H1 (cell line): ENCODE results near the gene MYO9B. TPM values are rescaled to one million over a fixed set of nuclear protein-coding genes. Genes with fewer than 3 reads are reported as not detected.
A peak's percentile ranks its signal among the peaks of the same experiment; 100 is the strongest.

ENCODE experiments used
- CTCF ChIA-PET: fragments of 300-600 bp; sonication (Branson Sonifier 250); formaldehyde crosslinking; loops from one replicate; lab custom pipeline; 2021; ENCODE audit not compliant: partially characterized antibody; lab: Charles Lee
- POLR2A ChIA-PET: fragments of 300-600 bp; sonication (Branson Sonifier 250); formaldehyde crosslinking; loops from one replicate; lab custom pipeline; 2021; ENCODE audit warnings: inconsistent platforms; ENCODE audit not compliant: partially characterized antibody; lab: Charles Lee
- DNase-seq, 2 experiments: peaks; one replicate each; pipeline versions ENCODE4 v3.0.0 to v3.0.0-alpha.2; 2010 to 2022; ENCODE audit warnings: low spot score in 2 of 2, low read depth in 1 of 2, mixed read lengths in 1 of 2
- FAIRE-seq: peaks from 2 replicates; lab custom pipeline; 2011; peaks lifted over from hg19 to GRCh38; lab: Jason Lieb, UNC
- H2AFZ ChIP-seq: 2 replicates; pipeline ENCODE4 v1.8.1; 2012; ENCODE audit warnings: low read length, inconsistent platforms
- H2AK5ac ChIP-seq: 2 replicates; pipeline ENCODE4 v1.6.1; 2013; ENCODE audit warnings: low read depth, low read length
- H2BK120ac ChIP-seq: replicated peaks from 2 replicates; pipeline ENCODE3; 2013; ENCODE audit warnings: low read depth, low read length, inconsistent platforms
- H2BK12ac ChIP-seq: 2 replicates; pipeline ENCODE4 v1.6.1; 2013; ENCODE audit warnings: low read depth, low read length
- H2BK15ac ChIP-seq: 2 replicates; pipeline ENCODE4 v1.6.1; 2013; ENCODE audit warnings: low read length
- H2BK20ac ChIP-seq: 2 replicates; pipeline ENCODE4 v1.6.1; 2013; ENCODE audit warnings: low read length
- H2BK5ac ChIP-seq: 2 replicates; pipeline ENCODE4 v1.6.1; 2013; ENCODE audit warnings: low read depth, low read length
- H3K14ac ChIP-seq: 2 replicates; pipeline ENCODE4 v1.6.1; 2013; ENCODE audit warnings: inconsistent platforms; ENCODE audit not compliant: insufficient read length
- H3K18ac ChIP-seq: 2 replicates; pipeline ENCODE4 v1.6.1; 2013; ENCODE audit warnings: low read length; ENCODE audit errors: extremely low read depth
- H3K23ac ChIP-seq: 2 replicates; pipeline ENCODE4 v1.6.1; 2013; ENCODE audit warnings: inconsistent platforms; ENCODE audit not compliant: insufficient read length
- H3K23me2 ChIP-seq: 2 replicates; pipeline ENCODE4 v1.6.1; 2013; ENCODE audit warnings: low read depth, low read length
- H3K27ac ChIP-seq: 2 replicates; pipeline ENCODE4 v1.6.1; 2011; ENCODE audit warnings: low read depth, low read length, inconsistent platforms
- H3K27me3 ChIP-seq, 4 experiments: replicated peaks in 1 of 4; 1 replicate in 1 of 4; 2 replicates in 3 of 4; pipeline versions ENCODE4 v1.6.1 to v1.8.1; 2011 to 2013; ENCODE audit warnings: low read length in 3 of 4, mild to moderate bottlenecking in 3 of 4, inconsistent platforms in 2 of 4, mixed read lengths in 2 of 4, moderate library complexity in 1 of 4; ENCODE audit not compliant: control insufficient read depth in 3 of 4, insufficient read depth in 3 of 4; ENCODE audit errors: extremely low read depth in 1 of 4
- H3K36me3 ChIP-seq, 4 experiments: 2 replicates each; pipeline versions ENCODE4 v1.6.1 to v1.8.1; 2011 to 2013; ENCODE audit warnings: mild to moderate bottlenecking in 4 of 4, low read length in 3 of 4, moderate library complexity in 2 of 4, control low read depth in 1 of 4, inconsistent platforms in 1 of 4; ENCODE audit not compliant: insufficient read depth in 4 of 4, control insufficient read depth in 2 of 4
- H3K4ac ChIP-seq: replicated peaks from 2 replicates; pipeline ENCODE3; 2013; ENCODE audit warnings: low read length, low read depth, mixed read lengths, inconsistent platforms; ENCODE audit not compliant: insufficient read length
- H3K4me1 ChIP-seq, 4 experiments: replicated peaks in 1 of 4; 1 replicate in 1 of 4; 2 replicates in 3 of 4; pipeline versions ENCODE4 v1.6.1 to v1.8.1; 2011 to 2013; ENCODE audit warnings: low read length in 3 of 4, inconsistent platforms in 2 of 4, mixed read lengths in 1 of 4; ENCODE audit not compliant: insufficient read depth in 4 of 4, control insufficient read depth in 3 of 4
- H3K4me2 ChIP-seq, 2 experiments: 2 replicates each; pipeline versions ENCODE4 v1.6.1 to v1.8.1; 2011 to 2013; ENCODE audit warnings: low read depth in 2 of 2, low read length in 2 of 2, control low read depth in 1 of 2, inconsistent platforms in 1 of 2, mild to moderate bottlenecking in 1 of 2; ENCODE audit not compliant: insufficient read depth in 1 of 2
- H3K4me3 ChIP-seq, 4 experiments: fragments of 200-600, 300-600 bp in 1 of 4; sonication (generic), shearing (Covaris generic), sonication (Bioruptor Twin) in 1 of 4; 2 replicates each; pipeline versions ENCODE4 v1.5.1 to v1.8.1; 2011 to 2016; ENCODE audit warnings: low read length in 4 of 4, low read depth in 3 of 4, control low read depth in 2 of 4, inconsistent platforms in 2 of 4, mild to moderate bottlenecking in 2 of 4, mixed read lengths in 1 of 4, moderate library complexity in 1 of 4; ENCODE audit not compliant: insufficient read depth in 2 of 4; ENCODE audit errors: extremely low read depth in 1 of 4
- H3K56ac ChIP-seq: replicated peaks from 2 replicates; pipeline ENCODE3; 2013; ENCODE audit warnings: low read depth, mild to moderate bottlenecking, mixed read lengths, low read length, inconsistent platforms; ENCODE audit not compliant: insufficient read length
- H3K79me1 ChIP-seq: 2 replicates; pipeline ENCODE4 v1.6.1; 2013; ENCODE audit warnings: low read depth, low read length, control low read depth
- H3K79me2 ChIP-seq, 2 experiments: 2 replicates each; pipeline versions ENCODE4 v1.6.1 to v1.8.1; 2012 to 2013; ENCODE audit warnings: low read length in 2 of 2, mild to moderate bottlenecking in 2 of 2, inconsistent platforms in 1 of 2; ENCODE audit not compliant: insufficient read depth in 2 of 2, control insufficient read depth in 1 of 2
- H3K9ac ChIP-seq, 4 experiments: replicated peaks in 1 of 4; 1 replicate in 1 of 4; 2 replicates in 3 of 4; pipeline versions ENCODE4 v1.6.1 to v1.8.1; 2011 to 2013; ENCODE audit warnings: low read depth in 3 of 4, low read length in 3 of 4, control low read depth in 2 of 4, mild to moderate bottlenecking in 2 of 4, moderate library complexity in 2 of 4, inconsistent platforms in 1 of 4; ENCODE audit errors: extremely low read depth in 1 of 4
- H3K9me3 ChIP-seq, 2 experiments: 2 replicates each; pipeline versions ENCODE4 v1.6.1 to v1.8.1; 2012 to 2013; ENCODE audit warnings: mild to moderate bottlenecking in 2 of 2, moderate library complexity in 2 of 2, control low read depth in 1 of 2, inconsistent platforms in 1 of 2, low read depth in 1 of 2, low read length in 1 of 2, mixed read lengths in 1 of 2; ENCODE audit not compliant: insufficient read depth in 2 of 2
- H4K20me1 ChIP-seq, 2 experiments: replicated peaks in 1 of 2; 2 replicates each; pipeline versions ENCODE3 to v1.8.1; 2011 to 2013; ENCODE audit warnings: inconsistent platforms in 2 of 2, low read length in 2 of 2, mild to moderate bottlenecking in 1 of 2; ENCODE audit not compliant: insufficient read depth in 2 of 2, control insufficient read depth in 1 of 2
- H4K5ac ChIP-seq: 2 replicates; pipeline ENCODE4 v1.6.1; 2013; ENCODE audit warnings: low read length, low read depth, mixed read lengths, inconsistent platforms; ENCODE audit not compliant: insufficient read length
- H4K8ac ChIP-seq: 2 replicates; pipeline ENCODE4 v1.8.0; 2013; ENCODE audit warnings: mild to moderate bottlenecking, moderate library complexity, low read length, inconsistent platforms; ENCODE audit not compliant: insufficient read depth; ENCODE audit errors: extremely low read depth
- H4K91ac ChIP-seq: replicated peaks from 2 replicates; pipeline ENCODE3; 2013; ENCODE audit warnings: low read length, mixed read lengths, inconsistent platforms; ENCODE audit not compliant: insufficient read length
- ATF2 ChIP-seq: IDR thresholded peaks from 2 replicates; pipeline ENCODE4 v1.6.1; 2012; ENCODE audit warnings: low read length, inconsistent platforms
- ATF3 ChIP-seq: IDR thresholded peaks from 2 replicates; pipeline ENCODE4 v1.6.1; 2011; ENCODE audit warnings: low read depth, mild to moderate bottlenecking, low read length; ENCODE audit not compliant: insufficient read depth
- EP300 ChIP-seq, 2 experiments: IDR thresholded peaks; 1 replicate in 1 of 2; 2 replicates in 1 of 2; pipeline ENCODE4 v1.6.1; 2011 to 2012; ENCODE audit warnings: low read depth in 2 of 2, low read length in 2 of 2, mild to moderate bottlenecking in 2 of 2, borderline replicate concordance in 1 of 2, inconsistent platforms in 1 of 2, moderate library complexity in 1 of 2
- PHF8 ChIP-seq: fragments of 200-600 bp; sonication (generic); conservative IDR thresholded peaks from 2 replicates; pipeline ENCODE4 v1.7.1; 2012; ENCODE audit warnings: low read depth, mild to moderate bottlenecking, inconsistent platforms, low read length, moderate library complexity
- POU5F1 ChIP-seq: IDR thresholded peaks from 2 replicates; pipeline ENCODE4 v1.6.1; 2011; ENCODE audit warnings: low read depth, mild to moderate bottlenecking, low read length, moderate library complexity
- SIN3A ChIP-seq, 2 experiments: IDR thresholded peaks in 1 of 2; conservative IDR thresholded peaks in 1 of 2; 2 replicates each; pipeline ENCODE4 v1.6.1; 2011 to 2012; ENCODE audit warnings: low read length in 2 of 2, improper control_type of control experiment in 1 of 2, low read depth in 1 of 2, mild to moderate bottlenecking in 1 of 2
- SIRT6 ChIP-seq: IDR thresholded peaks from one replicate; pipeline ENCODE4 v1.7.1; 2012; ENCODE audit warnings: low read length, inconsistent platforms
- TEAD4 ChIP-seq: IDR thresholded peaks from 2 replicates; pipeline ENCODE4 v1.6.1; 2012; ENCODE audit warnings: low read depth, low read length, inconsistent platforms, mixed read lengths
- whole genome bisulfite sequencing, 2 experiments: shearing (Covaris generic) in 1 of 2; methylation state at CpG; one replicate each; pipeline versions ENCODE4 v1.1.6 to v1.1.7; 2013 to 2015; ENCODE audit warnings: low lambda C conversion rate in 2 of 2, mixed read lengths in 2 of 2, inconsistent platforms in 1 of 2, low coverage in 1 of 2, missing lambda C conversion rate in 1 of 2; ENCODE audit not compliant: insufficient replicate concordance in 2 of 2, insufficient coverage in 1 of 2, insufficient read length in 1 of 2; ENCODE audit errors: extremely low coverage in 1 of 2, missing lambda C conversion rate in 1 of 2; 5-methylcytosine and 5-hydroxymethylcytosine counted together
- polyA plus RNA-seq, 7 experiments: library from polyadenylated mRNA; depleted of rRNA in 3 of 7; stranded (reverse) in 5 of 7; unstranded in 2 of 7; fragments of >200 nt in 5 of 7; fragments of 200-250 nt in 2 of 7; gene quantifications; 1 replicate in 5 of 7; 2 replicates in 1 of 7; 4 replicates in 1 of 7; pipeline versions ENCODE4 v1.2.1 to v1.2.3, GENCODE V29; 2011 to 2013; ENCODE audit warnings: missing spikeins in 2 of 7, mixed read lengths in 2 of 7
- total RNA-seq: library from RNA; stranded (reverse); fragmentation: NEBNext Ultra II Directional; extraction: Animal tissue kit (Norgen Biotek cat#: 25700); gene quantifications from 2 replicates; pipeline ENCODE4 v1.2.1, GENCODE V29; 2021

The MYO9B gene
- total and polyA plus RNA-seq, 2 of the 8 experiments (the other 6 are each of a cell fraction or from before 2014, with no cell fraction given), result 27.6 to 77.1 TPM

GRCh38 chr19:17149393-17150135, 74.0 kb downstream of the MYO9B start:
- DNase-seq, result no peak
- no peak for TF ChIP-seq ATF3
- no peak for TF ChIP-seq PHF8
- TF ChIP-seq SIN3A (conservative IDR thresholded peaks at IDR 0.05 in 1 of 2, IDR thresholded peaks at IDR 0.05 in 1 of 2; ENCODE audit: low read depth in 1 of 2, low read length in 2 of 2), result no peak
- TF ChIP-seq TEAD4, result no peak
- TF ChIP-seq SIRT6, result no peak
- no peak for TF ChIP-seq ATF2
- TF ChIP-seq POU5F1, result no peak
- no peak for TF ChIP-seq EP300 (IDR thresholded peaks at IDR 0.05; ENCODE audit: borderline replicate concordance in 1 of 2, low read depth in 2 of 2, low read length in 2 of 2)

More at GRCh38 chr19:17149393-17150135, 74.0 kb downstream of the MYO9B start:
- Histone ChIP-seq H2BK120ac (no peak overlapping the region), H3K14ac (no peak overlapping the region), H3K4ac (no peak overlapping the region), H4K5ac (no peak overlapping the region), H3K9me3 (no peaks in the 10 kb centered on the region), H3K36me3 (peaks cover 3 to 12% (median 7%) of the 10 kb centered on the region in 4 experiments; a peak in 7 of 8 replicates), H3K4me1 (no peaks in the 10 kb centered on the region), H3K79me1 (no peaks in the 10 kb centered on the region), H3K56ac (no peak overlapping the region), H3K23me2 (peaks cover 8% of the 10 kb centered on the region; the same call in 1 of the 2 replicates), H2BK5ac (no peak overlapping the region), H4K8ac (no peak overlapping the region), H3K9ac (no peak overlapping the region), H3K27ac (no peak overlapping the region), H4K20me1 (peaks cover 0 to 6% of the 10 kb centered on the region in 2 experiments), H2AK5ac (no peak overlapping the region), H2BK20ac (no peak overlapping the region), H3K4me3 (no peak overlapping the region), H4K91ac (no peak overlapping the region), H3K18ac (no peak overlapping the region), H2BK15ac (no peak overlapping the region), H3K27me3 (no peaks in the 10 kb centered on the region), H2AFZ (no peak overlapping the region), H3K79me2 (no peaks in the 10 kb centered on the region; a peak in 1 of 4 replicates), H3K4me2 (no peak overlapping the region), H3K23ac (no peak overlapping the region), H2BK12ac (0 out of 2 replicates have a peak overlapping the region, but pooled peaks have one; percentile 60)
- ChIA-PET POLR2A (interaction anchor here (0.6 to 1.0 kb wide), 2 partner anchors 13 to 1041 kb away, joined by 4 read pairs; no protein-coding TSS in a partner anchor), CTCF (interaction anchor here (0.6 to 1.4 kb wide), 3 partner anchors 10 to 82 kb away, joined by 3 to 4 read pairs (median 4); no protein-coding TSS in a partner anchor)
- FAIRE-seq, result no peak
- WGBS, 2 experiments, result 81% methylated on average over 13 of the region's 13 CpGs; no CpG with 5 or more reads in 1 of the 2 experiments
